HG03095 (cell line): ENCODE measurements around the gene VPS41.
"Not testable (repeated sequence)": the region's sequence is repeated elsewhere in the genome, so short reads cannot be mapped to it uniquely, and the experiment has no call there.

Experiments used
- ATAC-seq: cut with Tn5 transposase; IDR thresholded peaks from one replicate; pipeline ENCODE4 v1.9.1; 2021; ENCODE audit warnings: moderate library complexity; ENCODE audit not compliant: unreplicated experiment

VPS41 gene

DNA sequence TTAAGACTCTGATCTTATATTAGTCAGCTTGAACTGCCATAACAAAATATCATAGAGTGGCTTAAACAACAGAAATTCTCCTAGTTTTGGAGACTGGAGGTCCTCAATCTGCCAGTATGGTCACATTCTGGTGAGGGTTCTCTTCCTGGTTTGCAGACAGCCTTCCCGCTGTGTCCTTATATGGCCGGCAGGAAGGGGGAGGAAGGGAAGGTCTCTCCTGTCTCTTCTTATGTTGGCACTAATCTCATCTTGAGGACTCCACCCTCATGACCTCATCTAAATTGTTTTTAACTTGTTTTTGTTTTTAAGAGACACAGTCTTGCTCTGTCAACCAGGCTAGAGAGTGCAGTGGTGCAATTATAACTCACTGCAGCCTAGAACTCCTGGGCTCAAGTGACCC is 53.1 kb downstream of the VPS41 start:
- no peak for ATAC-seq

DNA sequence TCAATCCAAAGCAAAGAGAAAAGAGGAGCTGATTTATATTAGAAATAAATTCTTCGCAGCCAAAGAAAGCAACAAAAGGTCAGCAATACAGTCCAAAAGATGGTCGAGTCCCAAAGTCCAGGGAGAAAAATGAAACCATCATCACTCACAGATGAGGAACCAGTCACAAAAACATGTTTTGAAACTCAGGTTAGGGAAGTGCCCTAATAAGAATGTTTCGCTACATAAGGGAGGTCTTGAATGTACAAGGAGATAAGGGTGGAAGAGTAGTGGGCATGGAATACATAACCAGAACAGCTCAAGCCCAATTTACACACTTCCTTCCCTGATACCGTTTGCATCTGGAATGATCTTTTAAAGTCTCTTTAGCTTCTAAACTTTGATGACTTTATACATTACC is 53.6 kb downstream of the VPS41 start:
- ATAC-seq, result no peak

DNA sequence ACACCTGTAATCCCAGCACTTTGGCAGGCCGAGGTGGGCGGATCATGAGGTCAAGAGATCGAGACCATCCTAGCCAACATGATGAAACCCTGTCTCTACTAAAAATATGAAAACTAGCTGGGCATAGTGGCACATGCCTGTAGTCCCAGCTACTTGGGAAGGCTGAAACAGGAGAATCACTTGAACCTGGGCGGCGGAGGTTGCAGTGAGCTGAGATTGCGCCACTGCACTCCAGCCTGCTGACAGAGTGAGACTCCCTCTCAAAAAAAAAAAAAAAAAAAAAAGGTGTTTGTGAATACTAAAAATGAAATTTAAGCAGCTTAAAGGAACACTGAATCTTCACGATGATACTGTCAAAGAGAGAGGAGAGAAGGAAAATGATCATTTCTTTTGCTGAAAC is 54.0 kb downstream of the VPS41 start:
- not testable (repeated sequence) for ATAC-seq

DNA sequence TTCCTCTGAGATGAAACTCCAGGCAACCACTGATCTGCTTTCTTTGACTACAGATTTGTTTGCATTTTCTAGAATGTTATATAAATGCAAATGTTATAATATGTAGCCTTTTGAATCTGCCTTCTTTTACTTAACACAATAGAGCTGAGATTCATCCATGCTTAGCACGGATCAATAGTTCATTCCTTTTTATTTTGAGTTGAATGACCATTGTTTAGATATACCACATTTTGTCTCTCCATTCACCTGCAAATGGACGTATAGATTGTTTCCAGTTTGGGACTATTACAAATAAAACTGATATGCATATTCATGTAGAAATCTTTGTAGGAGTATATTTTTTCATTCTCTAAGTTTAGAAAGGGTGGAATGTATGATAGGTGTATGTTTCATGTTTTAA is 57.7 kb downstream of the VPS41 start:
- ATAC-seq, result no peak

DNA sequence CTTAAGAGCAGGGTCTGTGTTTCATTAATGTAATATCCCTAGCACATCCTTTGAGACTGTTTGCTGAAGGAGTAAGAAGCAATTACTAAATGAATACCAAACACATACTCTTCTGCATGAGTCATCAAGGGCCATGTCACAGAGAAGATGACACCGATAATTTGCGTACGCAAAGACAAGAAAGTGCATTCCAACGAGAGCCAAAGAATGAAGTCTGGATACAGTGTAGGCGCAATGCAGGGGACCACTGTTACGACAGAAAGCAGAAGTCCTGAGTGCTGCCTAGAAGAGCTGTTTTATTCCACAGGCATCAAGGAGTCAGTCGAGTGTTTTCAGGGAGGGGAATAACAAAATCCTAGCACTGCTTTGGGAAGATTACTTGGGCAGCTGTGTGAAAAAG is 62.7 kb downstream of the VPS41 start:
- ATAC-seq, result no peak

DNA sequence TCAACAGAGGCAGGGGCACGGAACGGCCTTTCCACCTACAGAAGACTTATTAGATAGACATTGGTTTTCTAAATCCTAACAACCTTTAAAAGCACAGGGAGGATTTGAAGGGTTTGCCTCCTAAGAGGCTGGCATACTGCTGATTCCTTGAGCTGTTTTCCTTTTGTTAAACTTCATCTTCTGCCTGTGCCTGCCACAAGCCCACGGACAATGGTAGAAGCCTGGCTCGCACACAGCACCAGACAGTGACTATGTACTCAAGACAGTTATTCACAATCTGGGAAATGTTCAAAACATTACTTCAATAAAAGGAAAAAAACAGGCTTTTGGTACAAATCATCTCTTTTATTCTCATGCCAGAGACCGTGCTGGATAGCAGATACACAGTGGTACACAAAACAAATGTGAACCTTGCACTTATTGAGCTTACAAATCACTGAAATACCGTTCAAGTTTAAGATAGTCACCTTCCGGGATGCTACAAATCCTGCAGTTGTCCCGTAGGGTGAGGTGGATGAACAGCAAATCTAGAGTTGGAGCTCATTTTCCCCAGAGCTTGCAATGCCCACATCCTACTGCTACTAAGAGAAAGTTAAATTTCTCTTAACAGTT is 63.9 kb downstream of the VPS41 start:
- ATAC-seq, result no peak

DNA sequence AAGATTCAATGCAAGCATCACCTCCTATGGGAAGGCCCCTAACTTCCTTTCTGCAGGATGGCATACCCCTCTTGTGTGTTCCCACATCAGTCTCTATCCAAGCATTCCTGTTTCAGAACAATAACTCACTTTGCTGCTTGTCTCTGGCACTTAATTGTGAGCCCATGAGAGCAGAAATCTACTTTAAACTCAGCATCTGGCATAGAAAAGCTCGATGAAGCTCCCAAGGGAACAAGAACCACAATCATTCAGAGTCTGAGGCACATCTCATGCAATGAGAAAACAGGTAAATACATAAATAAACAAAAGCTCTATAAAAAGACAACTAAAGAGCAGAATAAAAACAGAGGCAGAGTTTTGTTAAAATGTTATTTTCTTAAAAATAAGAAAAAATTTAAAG is 66.2 kb downstream of the VPS41 start:
- no peak for ATAC-seq

DNA sequence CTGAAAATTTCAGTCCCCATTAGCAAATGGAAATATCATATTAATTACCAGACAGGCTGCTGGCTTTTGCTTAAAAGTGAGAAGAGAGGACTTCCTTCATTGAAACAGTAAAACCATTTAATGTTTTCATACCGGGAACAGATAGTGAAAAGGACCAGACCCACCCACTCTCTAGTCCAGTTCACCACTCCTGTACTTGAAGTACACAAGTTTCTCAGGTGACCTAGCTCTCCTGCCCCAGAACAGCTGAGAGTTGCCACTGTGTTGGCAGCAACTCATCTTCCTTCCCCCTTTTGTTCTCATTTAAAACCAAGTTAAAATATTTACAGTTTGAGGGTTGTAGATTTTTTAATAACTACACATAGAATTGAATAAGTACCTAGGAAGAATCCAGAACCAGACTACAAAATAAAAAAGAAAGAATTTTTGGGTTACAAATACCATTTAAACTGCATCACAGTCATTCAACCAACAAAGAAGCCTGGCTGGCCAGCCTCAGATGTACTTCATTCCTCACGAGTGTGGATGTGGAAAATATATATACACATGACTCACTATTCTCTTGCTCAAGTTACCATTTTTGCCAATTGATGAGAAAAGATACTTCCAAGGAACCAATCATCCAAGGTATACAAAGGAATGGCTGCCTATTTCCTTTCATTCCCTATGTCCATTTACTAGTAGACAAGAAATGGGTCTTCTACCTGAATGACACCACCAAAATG is 68.1 kb downstream of the VPS41 start:
- no peak for ATAC-seq

DNA sequence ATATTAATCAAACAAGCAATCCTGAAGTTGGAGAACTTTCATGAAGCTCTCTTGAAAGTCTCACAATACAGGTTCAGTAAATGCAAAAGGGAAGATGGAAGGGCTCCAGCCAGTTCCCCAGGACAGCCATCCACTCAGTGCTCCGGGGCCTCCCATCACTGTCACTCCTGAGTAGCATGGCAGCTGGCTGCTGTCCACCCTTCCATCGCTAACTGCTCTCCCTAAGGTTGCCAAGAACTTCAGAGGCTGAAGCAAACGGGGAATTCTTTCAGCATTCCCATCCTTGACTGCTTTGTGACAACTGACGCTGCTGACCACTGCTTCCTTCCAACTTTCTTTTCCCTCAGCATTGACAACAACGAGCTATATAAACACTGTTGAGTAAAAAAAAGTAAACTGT is 69.1 kb downstream of the VPS41 start:
- ATAC-seq, result no peak

DNA sequence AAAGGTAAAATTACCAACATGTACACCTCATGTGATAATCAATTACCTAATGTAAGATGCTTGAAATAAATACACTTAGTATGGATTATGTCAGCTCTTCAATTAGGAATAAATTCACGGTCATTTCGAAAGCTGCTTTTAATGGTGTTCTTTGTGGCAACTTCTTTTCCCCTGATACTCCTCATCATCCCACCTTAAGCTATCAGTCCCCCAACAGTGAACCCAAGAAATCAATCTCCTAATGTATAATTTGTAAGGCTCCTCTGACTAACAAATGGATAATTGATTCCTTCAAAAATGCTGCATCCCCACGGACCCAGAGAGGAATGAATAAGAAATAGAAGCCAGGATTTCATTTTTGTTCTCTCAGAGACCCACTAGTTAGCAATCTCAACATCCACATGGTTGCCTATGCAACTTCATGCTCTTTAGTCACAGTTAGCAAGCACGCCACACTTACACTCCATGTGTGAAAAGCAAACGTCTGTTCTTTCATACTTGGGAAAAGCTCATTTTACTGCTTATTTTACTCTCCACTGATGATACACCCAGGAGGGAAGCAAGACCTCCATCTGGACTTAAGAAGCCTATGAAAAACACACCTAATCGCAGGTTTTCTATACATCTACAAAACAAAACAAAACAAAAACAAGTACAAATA is 70.1 kb downstream of the VPS41 start:
- no peak for ATAC-seq

DNA sequence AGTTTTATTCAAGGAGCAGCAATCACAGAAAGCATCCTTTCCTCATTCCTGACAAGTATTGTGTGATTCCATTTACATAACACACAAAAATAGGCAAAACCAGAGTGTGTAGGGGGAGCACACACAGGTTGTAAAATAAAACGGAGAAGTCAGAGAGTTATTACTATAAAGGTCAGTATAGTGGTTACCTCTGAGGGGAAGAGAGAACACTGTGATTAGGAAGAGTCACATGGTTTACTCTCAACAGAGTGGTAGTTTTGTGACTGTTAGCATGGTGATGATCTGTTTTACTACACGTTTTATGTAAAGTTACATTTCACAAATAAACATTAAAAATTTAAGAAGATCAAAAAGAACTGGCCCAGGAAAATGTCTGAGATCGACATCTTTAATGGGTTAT is 74.6 kb downstream of the VPS41 start:
- ATAC-seq, result no peak

DNA sequence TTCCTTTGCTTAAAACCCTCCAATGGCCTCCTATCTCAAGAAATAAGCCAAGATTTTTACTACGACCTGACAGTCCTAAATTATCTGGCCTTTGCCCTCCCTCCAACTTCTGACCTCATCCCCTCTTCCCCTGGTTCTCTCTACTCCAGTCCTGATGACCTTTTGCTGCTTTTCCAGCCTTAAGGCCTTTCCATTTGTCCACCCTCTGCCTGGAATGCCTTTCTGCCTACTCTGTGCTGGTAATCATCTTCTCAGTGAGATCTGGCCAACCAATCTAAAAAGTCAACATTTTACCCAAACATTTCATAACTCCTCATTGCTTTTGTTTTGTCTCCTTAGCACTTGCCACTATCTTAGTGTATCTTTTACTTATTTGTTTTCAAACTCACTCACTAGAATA is 75.7 kb downstream of the VPS41 start:
- no peak for ATAC-seq

DNA sequence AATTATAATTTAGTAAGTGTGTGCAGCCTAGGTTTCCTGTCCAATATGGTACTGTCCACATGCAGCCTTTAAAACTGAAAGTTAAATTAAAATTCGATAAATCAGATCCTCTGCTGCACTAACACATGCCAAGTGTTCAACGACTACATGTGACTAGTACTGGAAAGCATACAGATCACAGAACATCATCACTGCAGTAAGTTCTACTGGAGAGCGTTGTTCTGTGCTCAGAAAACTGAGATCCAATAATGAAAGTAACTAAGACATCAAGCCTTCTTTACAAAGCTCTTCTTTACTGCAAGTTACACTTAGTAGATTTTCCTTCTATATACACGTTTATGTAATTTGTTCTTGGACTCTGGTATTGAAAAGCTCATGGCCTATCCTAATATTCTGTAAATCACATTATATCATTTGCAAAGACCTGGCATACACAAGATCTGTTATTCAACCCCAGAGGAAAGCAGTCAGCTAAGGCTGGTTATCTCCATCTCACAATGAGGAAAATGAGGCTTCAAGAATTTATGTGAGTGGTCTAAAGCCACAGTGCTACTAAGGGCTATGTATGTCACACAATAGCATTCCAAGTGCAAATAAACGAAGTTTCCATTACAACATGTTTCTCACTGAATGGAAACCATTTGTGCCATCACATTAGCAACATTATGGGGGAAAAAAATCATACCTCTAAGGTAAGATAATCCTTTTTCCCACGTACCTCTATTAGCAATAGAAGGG is 77.6 kb downstream of the VPS41 start:
- no peak for ATAC-seq

DNA sequence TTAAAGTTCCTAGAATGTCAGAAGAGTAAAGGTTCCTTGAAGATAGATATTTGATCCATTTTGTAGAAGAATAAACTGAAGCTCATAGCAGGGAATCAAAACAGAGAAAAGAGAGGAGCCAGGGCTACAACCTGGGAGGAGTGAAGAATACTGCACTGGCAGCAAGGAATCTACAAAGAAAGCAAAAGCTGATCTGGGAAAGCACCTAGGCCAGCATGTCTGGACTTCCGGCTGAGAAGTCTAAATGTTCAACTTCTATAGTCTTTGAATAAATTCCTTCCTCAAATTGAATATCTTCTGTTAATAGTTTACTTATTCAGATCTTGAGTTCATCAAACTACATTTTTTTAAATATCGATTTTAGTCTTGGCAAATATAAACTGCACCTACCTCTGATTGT is 78.2 kb downstream of the VPS41 start:
- no peak for ATAC-seq

DNA sequence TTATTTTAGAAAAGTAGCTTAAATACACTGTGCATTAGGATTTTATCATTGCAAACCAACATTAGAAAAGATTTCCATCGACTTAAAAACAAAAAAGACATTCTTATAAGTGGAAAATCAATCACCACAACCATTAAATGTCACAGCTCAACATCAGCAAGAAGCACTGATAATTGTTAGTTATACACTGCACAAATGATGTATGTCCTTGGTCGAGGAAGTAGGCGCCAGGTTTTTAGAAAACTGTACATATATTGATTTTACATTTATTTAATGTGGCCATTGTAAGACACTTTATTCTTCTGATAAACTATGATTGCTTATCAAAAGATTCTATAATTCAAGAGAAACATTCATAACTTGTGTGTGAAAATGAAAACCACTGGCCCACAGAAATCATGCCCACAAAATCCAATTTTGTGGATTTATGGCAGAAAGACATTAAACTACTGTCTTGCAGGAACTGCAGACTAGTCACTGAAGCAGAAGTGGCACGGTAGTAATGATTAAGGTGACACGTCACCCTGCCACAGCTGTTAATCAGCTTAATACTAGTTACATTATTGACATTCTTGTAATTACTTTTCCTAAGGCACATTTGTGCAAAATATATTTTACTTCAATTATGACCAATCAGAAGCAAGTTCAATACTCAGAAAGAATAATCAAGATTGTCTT is 79.4 kb downstream of the VPS41 start:
- ATAC-seq, result no peak

DNA sequence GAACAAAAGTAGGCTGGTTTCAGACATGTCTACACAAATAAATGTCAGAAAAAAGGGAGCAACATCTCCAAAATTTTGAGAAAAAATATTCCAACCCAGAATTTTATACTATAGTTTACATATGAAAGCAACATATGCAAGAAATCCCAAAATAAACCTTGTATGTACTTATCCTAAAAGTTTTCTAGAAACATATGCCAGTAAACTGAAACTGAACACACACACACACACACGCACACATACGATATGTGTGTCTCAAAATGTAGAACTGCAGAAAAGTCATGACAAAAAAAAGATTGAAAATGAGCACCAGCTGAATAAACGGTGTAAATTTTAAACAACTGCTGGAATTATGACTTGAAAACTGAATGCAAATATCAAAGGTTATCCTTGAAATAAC is 81.0 kb downstream of the VPS41 start:
- no peak for ATAC-seq

DNA sequence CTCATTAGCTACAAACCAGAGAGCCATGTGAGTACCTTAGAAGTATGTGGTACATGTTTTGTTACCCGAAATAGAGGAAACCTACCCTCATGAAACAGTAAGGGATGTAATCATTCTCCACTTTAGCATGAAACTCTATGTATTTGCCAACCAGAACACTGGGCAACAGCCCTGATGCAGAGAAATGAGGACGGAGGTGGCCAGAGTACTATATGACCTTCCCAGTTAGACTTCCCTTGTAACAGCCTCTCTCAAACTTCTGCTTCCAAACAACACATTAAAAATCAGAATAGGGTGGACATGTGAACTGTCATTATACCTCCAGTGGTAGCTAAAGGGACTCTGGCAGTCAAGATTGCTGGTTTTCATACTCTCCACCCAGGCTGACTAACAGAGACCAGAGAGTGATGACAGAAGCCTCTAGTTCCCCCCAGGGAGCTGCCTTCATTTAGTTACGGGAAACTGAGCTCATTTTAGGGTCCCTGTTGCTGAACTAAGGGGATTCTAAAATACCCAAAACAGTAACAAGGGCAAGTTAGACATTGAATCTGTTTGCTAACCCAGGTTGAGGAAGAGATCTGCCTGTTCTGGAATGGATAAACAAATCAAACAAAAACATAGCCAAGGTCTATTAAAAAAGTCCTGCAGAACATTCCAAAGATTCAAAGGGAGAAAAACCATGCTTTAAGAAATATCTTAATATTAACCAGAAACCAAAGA is 83.1 kb downstream of the VPS41 start:
- ATAC-seq, result peak; percentile 52

DNA sequence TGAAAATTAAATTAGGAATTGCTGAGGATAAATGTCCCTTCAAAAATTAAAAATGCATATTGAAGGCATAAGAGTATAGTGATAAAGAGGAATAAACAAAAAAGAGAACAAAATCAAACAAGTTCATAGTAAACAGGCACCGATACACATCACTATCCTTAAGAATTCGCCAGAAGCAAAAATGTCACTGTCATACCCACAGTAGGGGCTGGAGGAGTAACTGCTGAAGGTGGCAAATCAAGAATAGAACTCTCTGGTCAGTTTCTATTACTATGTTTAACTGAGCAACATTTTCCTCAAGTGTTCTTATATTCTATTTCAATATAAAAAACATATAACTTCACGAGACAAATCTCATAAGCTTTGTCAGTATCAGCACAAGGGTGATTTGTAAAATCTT is 84.0 kb downstream of the VPS41 start:
- ATAC-seq, result no peak

DNA sequence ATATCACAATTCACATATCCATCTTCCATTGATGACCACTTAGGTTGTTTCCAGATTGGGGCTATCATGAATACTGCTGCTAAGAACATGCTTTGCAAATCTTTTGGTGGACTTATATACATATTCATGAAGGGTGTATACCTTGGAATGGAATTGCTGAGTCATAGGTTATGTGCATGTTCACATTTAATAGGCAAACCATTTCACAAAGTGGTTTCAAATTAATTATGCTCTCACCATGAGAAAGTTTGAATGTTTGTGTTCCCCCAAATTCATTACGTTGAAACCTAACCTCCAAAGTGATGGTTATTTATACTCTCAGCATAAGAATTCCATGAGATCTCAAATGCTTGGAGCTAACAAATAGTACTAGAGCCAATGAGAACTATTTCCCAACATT is 86.4 kb downstream of the VPS41 start:
- ATAC-seq, result no peak

DNA sequence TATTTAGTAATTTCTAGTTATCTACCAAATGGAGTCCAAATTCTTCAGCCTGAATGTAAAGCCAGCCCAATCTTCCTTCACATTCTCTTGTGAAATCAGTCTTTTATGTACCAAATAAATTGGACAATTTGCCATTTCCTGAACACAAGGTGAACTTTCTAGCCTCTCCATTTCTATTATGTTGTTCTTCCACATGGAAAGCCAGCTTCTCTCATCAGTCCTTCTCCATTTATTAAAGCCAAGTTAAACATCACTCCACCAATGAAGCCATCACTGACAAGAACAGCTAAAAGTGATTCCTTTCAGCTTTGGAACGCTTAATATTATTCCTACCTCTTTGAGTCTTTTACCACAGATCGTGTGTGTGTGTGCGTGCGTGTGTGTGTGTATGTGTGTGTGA is 88.4 kb downstream of the VPS41 start:
- no peak for ATAC-seq

DNA sequence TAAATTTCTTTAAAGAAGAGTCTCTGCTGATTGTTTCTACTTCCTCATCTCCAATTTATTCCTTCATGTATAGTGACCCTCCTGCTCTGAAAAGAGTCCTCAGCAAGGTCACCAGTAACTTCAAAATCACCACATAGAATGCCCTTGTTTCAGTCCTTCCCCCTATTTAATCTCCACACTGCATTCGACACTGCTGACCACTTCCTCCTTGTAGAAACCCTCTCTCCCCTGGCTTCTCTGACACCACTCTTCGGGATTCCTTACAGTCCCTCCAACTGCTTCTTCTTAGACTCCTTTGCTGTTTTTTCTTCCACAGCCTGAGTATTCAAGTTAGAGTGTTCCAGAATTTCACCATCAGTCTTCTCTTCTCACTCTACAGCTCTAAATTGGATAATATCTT is 89.5 kb downstream of the VPS41 start:
- ATAC-seq, result no peak
